ENCODE results near the gene CIB2.

Gene CIB2

GRCh38 chr15:78082743-78083110, 48.5 kb downstream of the CIB2 start:
- DNase-seq, result no peak

GRCh38 chr15:78082106-78082742, 49.0 kb downstream of the CIB2 start:
- DNase-seq, result no peak

GRCh38 chr15:78080088-78080460, 51.2 kb downstream of the CIB2 start:
- DNase-seq, result no peak

- no peak for DNase-seq
Measured at GRCh38 chr15:78079298-78080087, 51.8 kb downstream of the CIB2 start.

GRCh38 chr15:78077871-78078210, 53.4 kb downstream of the CIB2 start:
- DNase-seq, result no peak

GRCh38 chr15:78077053-78077870, 54.0 kb downstream of the CIB2 start, which contains the start of gene TBC1D2B:
Gene TBC1D2B, minus strand, starts transcription at chr15:78077711. Its CDS starts 59 bp downstream, at chr15:78077652.
- peak; percentile 79 for DNase-seq

GRCh38 chr15:78076231-78077052, 54.8 kb downstream of the CIB2 start:
- peak; percentile 24 for DNase-seq

GRCh38 chr15:78075490-78076230, 55.6 kb downstream of the CIB2 start:
- DNase-seq, result no peak

- no peak for DNase-seq
Measured at GRCh38 chr15:78073046-78073787, 58.0 kb downstream of the CIB2 start.

- no peak for DNase-seq
Measured at GRCh38 chr15:78072080-78072892, 59.0 kb downstream of the CIB2 start.

- no peak for DNase-seq
Measured at GRCh38 chr15:78071383-78071782, 59.9 kb downstream of the CIB2 start.

- DNase-seq, result peak; percentile 41
Measured at GRCh38 chr15:78070049-78070700, 61.1 kb downstream of the CIB2 start.

GRCh38 chr15:78069462-78070029, 61.7 kb downstream of the CIB2 start:
- no peak for DNase-seq

GRCh38 chr15:78069052-78069414, 62.2 kb downstream of the CIB2 start:
- no peak for DNase-seq

- no peak for DNase-seq
Measured at GRCh38 chr15:78067328-78068228, 63.7 kb downstream of the CIB2 start.

- DNase-seq, result no peak
Measured at GRCh38 chr15:78065973-78066946, 65.0 kb downstream of the CIB2 start.

GRCh38 chr15:78065284-78065872, 65.9 kb downstream of the CIB2 start:
- DNase-seq, result no peak

Data from stimulated activated CD4-positive, alpha-beta T cell treated with anti-CD3 and anti-CD28 coated beads, Interleukin-4, amount 100 ng/mL, for 1 hour (primary cell).